OCI-LY1 (cell line): ENCODE data around the gene GPR176.

Experiments used
- EZH2 ChIP-seq: fragments of 200-600 bp; sonication (generic), shearing (Covaris generic); IDR thresholded peaks from 2 replicates; pipeline ENCODE4 v1.8.0; 2017; ENCODE audit warnings: borderline replicate concordance, mixed run types, mild to moderate bottlenecking, antibody characterized with exemption, low read length, moderate library complexity, mixed read lengths
- TF ChIP-seq, protein P1 (sequence below): fragments of 200-600 bp; sonication (generic), shearing (Covaris generic); IDR thresholded peaks from 2 replicates; pipeline ENCODE4 v1.5.1; 2017; ENCODE audit warnings: mild to moderate bottlenecking, antibody characterized with exemption, low read length, moderate library complexity, mixed read lengths

DNA sequence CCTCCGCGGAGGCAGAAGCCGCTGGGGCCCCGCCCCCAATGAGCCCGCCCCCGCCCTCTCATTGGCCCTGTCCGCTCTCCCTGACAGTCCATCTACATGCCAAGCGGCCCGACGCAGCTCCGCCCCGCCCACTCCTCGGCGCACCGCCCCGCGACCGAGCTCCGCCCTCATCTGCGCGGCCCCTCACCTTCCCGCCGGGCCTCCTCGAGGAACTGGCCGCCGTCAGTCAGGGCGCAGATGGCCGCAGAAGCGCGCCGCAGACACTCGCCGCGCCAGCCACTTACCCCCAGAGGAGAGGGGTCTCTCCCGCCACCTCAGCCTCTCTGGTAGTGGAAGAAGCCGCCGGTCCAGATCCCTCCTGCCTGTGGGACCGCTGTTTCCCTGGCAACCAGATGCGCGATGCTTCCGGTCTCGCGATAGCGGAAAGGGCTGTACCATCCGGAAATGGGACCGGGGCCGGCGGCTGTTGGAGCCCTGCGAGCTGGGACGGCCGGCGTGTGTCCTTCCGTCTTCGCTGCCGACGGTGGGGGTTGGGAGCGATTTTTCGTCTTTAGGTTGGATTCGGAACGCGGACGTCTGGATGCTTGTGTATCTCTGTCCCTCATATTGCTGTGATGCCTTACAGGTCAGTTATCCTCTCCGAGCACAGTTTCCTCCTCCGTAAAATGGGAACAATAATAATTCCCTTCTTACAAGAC, 137.5 kb downstream of the GPR176 start, which contains the start of gene FSIP1:
- TF ChIP-seq, protein P1, sequence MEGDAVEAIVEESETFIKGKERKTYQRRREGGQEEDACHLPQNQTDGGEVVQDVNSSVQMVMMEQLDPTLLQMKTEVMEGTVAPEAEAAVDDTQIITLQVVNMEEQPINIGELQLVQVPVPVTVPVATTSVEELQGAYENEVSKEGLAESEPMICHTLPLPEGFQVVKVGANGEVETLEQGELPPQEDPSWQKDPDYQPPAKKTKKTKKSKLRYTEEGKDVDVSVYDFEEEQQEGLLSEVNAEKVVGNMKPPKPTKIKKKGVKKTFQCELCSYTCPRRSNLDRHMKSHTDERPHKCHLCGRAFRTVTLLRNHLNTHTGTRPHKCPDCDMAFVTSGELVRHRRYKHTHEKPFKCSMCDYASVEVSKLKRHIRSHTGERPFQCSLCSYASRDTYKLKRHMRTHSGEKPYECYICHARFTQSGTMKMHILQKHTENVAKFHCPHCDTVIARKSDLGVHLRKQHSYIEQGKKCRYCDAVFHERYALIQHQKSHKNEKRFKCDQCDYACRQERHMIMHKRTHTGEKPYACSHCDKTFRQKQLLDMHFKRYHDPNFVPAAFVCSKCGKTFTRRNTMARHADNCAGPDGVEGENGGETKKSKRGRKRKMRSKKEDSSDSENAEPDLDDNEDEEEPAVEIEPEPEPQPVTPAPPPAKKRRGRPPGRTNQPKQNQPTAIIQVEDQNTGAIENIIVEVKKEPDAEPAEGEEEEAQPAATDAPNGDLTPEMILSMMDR, result no peak
- no peak for TF ChIP-seq EZH2
